K562 (cell line): Measurements from ENCODE around the gene ZBTB8B. TPM values are rescaled to one million over a fixed set of nuclear protein-coding genes. Genes with fewer than 3 reads are reported as not detected.
A peak's percentile ranks its signal among the peaks of the same experiment; 100 is the strongest.

Source experiments
- ATAC-seq: fragments of 200-7000 bp; cut with Tn5 transposase; 3 replicates; pipeline ENCODE4 v1.9.1; 2020; ENCODE audit warnings: moderate library complexity
- Bru-seq: library from RNA; stranded (reverse); fragments of 400-500 nt; gene quantifications from one replicate; lab custom pipeline; 2021; lab: Mats Ljungman, UMichigan
- BruChase-seq, 2 experiments: library from RNA; stranded (reverse); fragments of 400-500 nt; gene quantifications; one replicate each; lab custom pipeline; 2021; lab: Mats Ljungman, UMichigan
- BruUV-seq: library from RNA; stranded (reverse); fragments of 400-500 nt; replicated peaks from 2 replicates; lab custom pipeline; 2021; lab: Mats Ljungman, UMichigan
- CTCF ChIA-PET: fragments of 300-600 bp; formaldehyde crosslinking; extraction: SDS; loops from one replicate; lab custom pipeline; 2021; ENCODE audit warnings: low intra/inter-chr PET ratio; lab: Yijun Ruan, JAX
- POLR2A ChIA-PET: fragments of 300-600, 350-650 bp; sonication (Branson Sonifier 250); formaldehyde crosslinking; extraction: SDS; loops from one replicate; lab custom pipeline; 2021; ENCODE audit warnings: antibody characterized with exemption, inconsistent platforms; lab: Yijun Ruan, JAX
- DNase-seq, 4 experiments: peaks; one replicate each; pipeline versions ENCODE4 v3.0.0 to v3.0.0-alpha.2; 2011 to 2018; ENCODE audit warnings: low spot score in 3 of 4, mixed read lengths in 3 of 4; ENCODE audit errors: extremely low read depth in 1 of 4
- FAIRE-seq: peaks from 2 replicates; lab custom pipeline; 2011; peaks lifted over from hg19 to GRCh38; lab: Jason Lieb, UNC
- H2AFZ ChIP-seq: 2 replicates; pipeline ENCODE4 v1.6.0; 2011; ENCODE audit warnings: low read depth, low read length, control low read depth, inconsistent platforms
- H3K27ac ChIP-seq: fragments of 200-600 bp; 3 replicates; pipeline ENCODE4 v1.8.0; 2011; ENCODE audit warnings: low read depth, mild to moderate bottlenecking, control low read depth, inconsistent platforms, low read length, moderate library complexity, mixed read lengths; ENCODE audit errors: extremely low read depth
- H3K27me3 ChIP-seq, 2 experiments: fragments of 300-600 bp in 1 of 2; 2 replicates in 1 of 2; 3 replicates in 1 of 2; pipeline versions ENCODE4 v1.6.0 to v1.8.0; 2011; ENCODE audit warnings: inconsistent platforms in 2 of 2, low read length in 2 of 2, mild to moderate bottlenecking in 1 of 2, mixed read lengths in 1 of 2, moderate library complexity in 1 of 2; ENCODE audit not compliant: control insufficient read depth in 2 of 2, insufficient read depth in 2 of 2
- H3K36me3 ChIP-seq: fragments of 300-600 bp; 3 replicates; pipeline ENCODE4 v1.8.0; 2011; ENCODE audit warnings: mild to moderate bottlenecking, low read length, inconsistent platforms; ENCODE audit not compliant: control insufficient read depth, insufficient read depth
- H3K4me1 ChIP-seq, 2 experiments: fragments of 200-600 bp in 1 of 2; replicated peaks in 1 of 2; 2 replicates in 1 of 2; 3 replicates in 1 of 2; pipeline versions ENCODE4 v1.5.1 to v1.8.0; 2011; ENCODE audit warnings: inconsistent platforms in 2 of 2, low read length in 2 of 2, mild to moderate bottlenecking in 1 of 2, mixed read lengths in 1 of 2, moderate library complexity in 1 of 2; ENCODE audit not compliant: control insufficient read depth in 2 of 2, insufficient read depth in 2 of 2
- H3K4me2 ChIP-seq: 2 replicates; pipeline ENCODE4 v1.6.1; 2011; ENCODE audit warnings: low read length, control low read depth, inconsistent platforms, mixed read lengths; ENCODE audit not compliant: insufficient read depth
- H3K4me3 ChIP-seq: fragments of 200-600 bp; sonication (generic), shearing (Covaris generic); 2 replicates; pipeline ENCODE4 v1.5.1; 2016; ENCODE audit warnings: control low read depth, inconsistent platforms
- H3K79me2 ChIP-seq: fragments of 200-600 bp; 3 replicates; pipeline ENCODE4 v1.8.0; 2011; ENCODE audit warnings: low read length, inconsistent platforms; ENCODE audit not compliant: control insufficient read depth, insufficient read depth
- H3K9ac ChIP-seq, 2 experiments: 2 replicates each; pipeline versions ENCODE4 v1.6.0 to v1.6.1; 2011; ENCODE audit warnings: low read depth in 2 of 2, low read length in 2 of 2, control low read depth in 1 of 2, inconsistent platforms in 1 of 2, mild to moderate bottlenecking in 1 of 2, mixed read lengths in 1 of 2; ENCODE audit not compliant: insufficient read depth in 1 of 2
- H3K9me1 ChIP-seq: one replicate; pipeline ENCODE4 v1.6.0; 2011; ENCODE audit warnings: inconsistent platforms, mild to moderate bottlenecking, low read length, moderate library complexity; ENCODE audit not compliant: control insufficient read depth, insufficient read depth
- H3K9me3 ChIP-seq: replicated peaks from 2 replicates; pipeline ENCODE4 v1.5.1; 2011; ENCODE audit warnings: low read depth, low read length, inconsistent platforms; ENCODE audit not compliant: control insufficient read depth, insufficient read depth
- H4K20me1 ChIP-seq: replicated peaks from 2 replicates; pipeline ENCODE4 v1.6.1; 2011; ENCODE audit warnings: low read length, inconsistent platforms, mixed read lengths; ENCODE audit not compliant: control insufficient read depth, insufficient read depth
- NFYB ChIP-seq: IDR thresholded peaks from 2 replicates; pipeline ENCODE4 v1.6.1; 2011; ENCODE audit warnings: mild to moderate bottlenecking, moderate library complexity; ENCODE audit not compliant: insufficient read length; ENCODE audit errors: extremely low read depth
- NRF1 ChIP-seq, 2 experiments: fragments of 450-650 bp; IDR thresholded peaks in 1 of 2; conservative IDR thresholded peaks in 1 of 2; 2 replicates each; pipeline ENCODE4 v1.6.1; 2014; ENCODE audit warnings: mild to moderate bottlenecking in 2 of 2
- PKNOX1 ChIP-seq: fragments of 450-650 bp; IDR thresholded peaks from 2 replicates; pipeline ENCODE4 v1.6.1; 2016
- RBM25 ChIP-seq: fragments of 200-400 bp; formaldehyde crosslinking; IDR thresholded peaks from 2 replicates; pipeline ENCODE4 v1.6.1; 2018; ENCODE audit warnings: low read length, low read depth, moderate library complexity; ENCODE audit not compliant: severe bottlenecking
- SP2 ChIP-seq: IDR thresholded peaks from 2 replicates; pipeline ENCODE4 v1.6.1; 2011; ENCODE audit warnings: mild to moderate bottlenecking, low read depth, low read length, moderate library complexity; ENCODE audit not compliant: poor library complexity, severe bottlenecking; ENCODE audit errors: extremely low read depth
- ZNF766 ChIP-seq: fragments of 200-800 bp; sonication (Bioruptor generic); conservative IDR thresholded peaks from 2 replicates; pipeline ENCODE4 v1.6.1; 2016; ENCODE audit warnings: missing genetic modification characterization, missing compliant biosample characterization
- WGBS: fragments of 100-300 bp; shearing (Covaris generic); methylation state at CpG from one replicate; pipeline ENCODE4 v1.1.6; 2016; ENCODE audit warnings: low coverage, mixed read lengths; ENCODE audit not compliant: insufficient coverage; ENCODE audit errors: missing lambda C conversion rate; 5-methylcytosine and 5-hydroxymethylcytosine counted together
- in situ Hi-C: fragments of 300-500 bp; cut with MboI; formaldehyde crosslinking; loops from 4 replicates; pipeline ENCODE4 v1.15.0; 2018; ENCODE audit warnings: inconsistent platforms, mixed read lengths
- intact Hi-C: fragments of 100-400 bp; cut with micrococcal nuclease; formaldehyde crosslinking; loops from 2 replicates; pipeline ENCODE4 v1.14.2; 2022
- long read RNA-seq, 3 experiments: library from polyadenylated mRNA in 2 of 3; library from RNA in 1 of 3; unstranded in 2 of 3; stranded (forward) in 1 of 3; transcript quantifications; one replicate each; pipeline ENCODE4 v2.0.0, GENCODE V29; 2019 to 2022
- polyA minus RNA-seq, 3 experiments: library from RNA; depleted of rRNA, polyadenylated mRNA; stranded (reverse); fragments of >200 nt; gene quantifications; 2 replicates each; pipeline ENCODE4 v1.2.3, GENCODE V29; 2011
- polyA plus RNA-seq, 8 experiments: library from polyadenylated mRNA; depleted of rRNA in 4 of 8; stranded (reverse) in 5 of 8; unstranded in 3 of 8; fragments of >200 nt; fragmentation: Nextera tagmentation in 2 of 8; fragmentation: Illumina TruSeq in 1 of 8; extraction: Ambion mirVana in 2 of 8; extraction: Trizol in 1 of 8; gene quantifications; 2 replicates each; pipeline versions ENCODE4 v1.2.1 to v1.2.3, GENCODE V29; 2011 to 2014; ENCODE audit warnings: inconsistent platforms in 1 of 8, missing spikeins in 1 of 8
- total RNA-seq, 7 experiments: library from RNA; depleted of rRNA in 6 of 7; stranded (reverse); fragments of >200 nt in 6 of 7; fragmentation: Illumina TruSeq in 2 of 7; extraction: Trizol in 2 of 7; gene quantifications; 2 replicates each; pipeline versions ENCODE4 v1.2.1 to v1.2.3, GENCODE V29; 2011 to 2021; ENCODE audit warnings: low replicate concordance in 1 of 7
- TF ChIP-seq, protein P1 (sequence below): sonication (generic); formaldehyde crosslinking; IDR thresholded peaks from 2 replicates; pipeline ENCODE4 v1.8.1; 2023; ENCODE audit warnings: mild to moderate bottlenecking, missing genetic modification reagents
- TF ChIP-seq, protein P2 (sequence below): sonication (generic); formaldehyde crosslinking; IDR thresholded peaks from 2 replicates; pipeline ENCODE4 v1.5.0; 2020; ENCODE audit warnings: missing genetic modification reagents

The ZBTB8B gene
- total RNA-seq (2011; cell fraction: chromatin; rRNA removed; ENCODE audit: low replicate concordance), result not detected in 2 replicates
- total RNA-seq (2011; cell fraction: nucleolus; rRNA removed), result not detected in 2 replicates
- not detected in 2 replicates for total RNA-seq (2011; cell fraction: nucleoplasm; rRNA removed)
- total RNA-seq (2014; rRNA removed) (under 0.01 TPM in 1 of 2 replicates, not detected in the other), total RNA-seq (2014; rRNA removed; fragmentation: Illumina TruSeq; extraction: Trizol) (not detected in 2 replicates), total RNA-seq (2015; rRNA removed; fragmentation: Illumina TruSeq; extraction: Trizol) (not detected in 2 replicates), total RNA-seq (2021) (not detected in 2 replicates), polyA plus RNA-seq (2011; rRNA removed) (not detected in 2 replicates), polyA plus RNA-seq (2014; fragmentation: Illumina TruSeq; extraction: Trizol) (not detected in 2 replicates), polyA plus RNA-seq (2014; fragmentation: Nextera tagmentation; extraction: Ambion mirVana) (not detected), polyA plus RNA-seq (2014; rRNA removed) (not detected in 2 replicates), polyA minus RNA-seq (2011; rRNA and poly(A)+ RNA removed) (not detected in 2 replicates), Bru-seq, nascent RNA (not detected), BruChase-seq, experiment 1, labeled RNA remaining after a 2-hour chase (not detected), BruChase-seq, experiment 2, labeled RNA remaining after a 6-hour chase (percentile 12 among the genes with signal in this experiment)
- polyA plus RNA-seq (2011; cell fraction: cytosol; rRNA removed), result not detected in 2 replicates
- polyA plus RNA-seq (2011; cell fraction: nucleus; rRNA removed), result not detected in 2 replicates
- polyA plus RNA-seq (2012), result 0.01 TPM in 1 of 2 replicates, not detected in the other
- not detected in 2 replicates for polyA minus RNA-seq (2011; cell fraction: cytosol; rRNA and poly(A)+ RNA removed)
- not detected in 2 replicates for polyA minus RNA-seq (2011; cell fraction: nucleus; rRNA and poly(A)+ RNA removed)
- long read RNA-seq, experiment 1, result 0 reads
- long read RNA-seq, experiment 2, result 0 reads
- long read RNA-seq, experiment 3, result 0 reads

- H3K9ac ChIP-seq, result no peak within 1 kb of the TSS
- H3K4me3 ChIP-seq, result no peak within 1 kb of the TSS
- peaks cover 38 to 52% of the 10 kb centered on the region in 2 experiments for H3K27me3 ChIP-seq
- in situ Hi-C loops (no loop called here), intact Hi-C loops (no loop called here)
- no peak for FAIRE-seq
- H3K4me2 ChIP-seq, result no peak within 1 kb of the TSS
- no peak within 1 kb of the TSS for H3K27ac ChIP-seq
- ATAC-seq, result peak; percentile 92
- H3K4me1 ChIP-seq, result peaks cover 0 to 10% of the 10 kb centered on the region in 2 experiments; a peak in 3 of 5 replicates
- BruUV-seq, result no TSS peak
- H3K36me3 ChIP-seq, result no peaks in the 10 kb centered on the region
- no peaks in the 10 kb centered on the region for H3K79me2 ChIP-seq
- ChIA-PET POLR2A (interaction anchor here (0.6 kb wide), 2 partner anchors 22 to 420 kb away, joined by 3 read pairs; no protein-coding TSS in a partner anchor), CTCF (no interaction called here)
- 24% methylated on average over 66 of the region's 66 CpGs for WGBS
- DNase-seq, result peak in 3 of 4 experiments; percentile 74 to 88 (median 80)
- no peaks in the 10 kb centered on the region for H3K9me3 ChIP-seq
- no peaks in the 10 kb centered on the region for H4K20me1 ChIP-seq
- H3K9me1 ChIP-seq, result no peaks in the 10 kb centered on the region
- no peak within 1 kb of the TSS for H2AFZ ChIP-seq
- TF ChIP-seq NRF1 (conservative IDR thresholded peaks at IDR 0.05 in 1 of 2, IDR thresholded peaks at IDR 0.05 in 1 of 2) (peak in 1 of 2 experiments; percentile 12; a peak in 1 of 4 replicates), RBM25 (peak; percentile 36), SP2 (peak; percentile 41), ZNF766 (no peak), PKNOX1 (peak; percentile 97), NFYB (peak; percentile 38)
- TF ChIP-seq, protein P1, sequence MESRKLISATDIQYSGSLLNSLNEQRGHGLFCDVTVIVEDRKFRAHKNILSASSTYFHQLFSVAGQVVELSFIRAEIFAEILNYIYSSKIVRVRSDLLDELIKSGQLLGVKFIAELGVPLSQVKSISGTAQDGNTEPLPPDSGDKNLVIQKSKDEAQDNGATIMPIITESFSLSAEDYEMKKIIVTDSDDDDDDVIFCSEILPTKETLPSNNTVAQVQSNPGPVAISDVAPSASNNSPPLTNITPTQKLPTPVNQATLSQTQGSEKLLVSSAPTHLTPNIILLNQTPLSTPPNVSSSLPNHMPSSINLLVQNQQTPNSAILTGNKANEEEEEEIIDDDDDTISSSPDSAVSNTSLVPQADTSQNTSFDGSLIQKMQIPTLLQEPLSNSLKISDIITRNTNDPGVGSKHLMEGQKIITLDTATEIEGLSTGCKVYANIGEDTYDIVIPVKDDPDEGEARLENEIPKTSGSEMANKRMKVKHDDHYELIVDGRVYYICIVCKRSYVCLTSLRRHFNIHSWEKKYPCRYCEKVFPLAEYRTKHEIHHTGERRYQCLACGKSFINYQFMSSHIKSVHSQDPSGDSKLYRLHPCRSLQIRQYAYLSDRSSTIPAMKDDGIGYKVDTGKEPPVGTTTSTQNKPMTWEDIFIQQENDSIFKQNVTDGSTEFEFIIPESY (CRISPR knock-in tag), result 0 out of 2 replicates have a peak, but pooled peaks have one; percentile 10
- TF ChIP-seq, protein P2, sequence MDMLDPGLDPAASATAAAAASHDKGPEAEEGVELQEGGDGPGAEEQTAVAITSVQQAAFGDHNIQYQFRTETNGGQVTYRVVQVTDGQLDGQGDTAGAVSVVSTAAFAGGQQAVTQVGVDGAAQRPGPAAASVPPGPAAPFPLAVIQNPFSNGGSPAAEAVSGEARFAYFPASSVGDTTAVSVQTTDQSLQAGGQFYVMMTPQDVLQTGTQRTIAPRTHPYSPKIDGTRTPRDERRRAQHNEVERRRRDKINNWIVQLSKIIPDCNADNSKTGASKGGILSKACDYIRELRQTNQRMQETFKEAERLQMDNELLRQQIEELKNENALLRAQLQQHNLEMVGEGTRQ (CRISPR knock-in tag), result no peak
Measured at GRCh38 chr1:32464716-32465577, at the start of gene ZBTB8B. Gene ZBTB8B, plus strand, starts transcription at chr1:32465072. Its CDS starts 5,553 bp downstream, at chr1:32470625.
